GM10248 (cell line): ENCODE results near the gene BCL3.
A peak's percentile ranks its signal among the peaks of the same experiment; 100 is the strongest.
"Not testable (repeated sequence)": the region's sequence is repeated elsewhere in the genome, so short reads cannot be mapped to it uniquely, and the experiment has no call there.

Source experiments
- CTCF ChIA-PET: fragments of 300-600 bp; sonication (Branson Sonifier 250); formaldehyde crosslinking; extraction: SDS; loops from one replicate; lab custom pipeline; 2021; ENCODE audit warnings: antibody characterized with exemption; lab: Yijun Ruan, JAX
- POLR2A ChIA-PET: fragments of 350-650 bp; sonication (Branson Sonifier 250); formaldehyde crosslinking; extraction: SDS; loops from one replicate; lab custom pipeline; 2020; ENCODE audit warnings: antibody characterized with exemption; lab: Yijun Ruan, JAX
- DNase-seq: peaks from one replicate; pipeline ENCODE4 v3.0.0; 2012; ENCODE audit errors: extremely low spot score
- TF ChIP-seq, protein P1 (sequence below): IDR thresholded peaks from 2 replicates; pipeline ENCODE4 v1.5.1; 2012; ENCODE audit warnings: mild to moderate bottlenecking, low read depth; ENCODE audit errors: extremely low read depth, missing control alignments, control extremely low read depth

Gene BCL3

DNA sequence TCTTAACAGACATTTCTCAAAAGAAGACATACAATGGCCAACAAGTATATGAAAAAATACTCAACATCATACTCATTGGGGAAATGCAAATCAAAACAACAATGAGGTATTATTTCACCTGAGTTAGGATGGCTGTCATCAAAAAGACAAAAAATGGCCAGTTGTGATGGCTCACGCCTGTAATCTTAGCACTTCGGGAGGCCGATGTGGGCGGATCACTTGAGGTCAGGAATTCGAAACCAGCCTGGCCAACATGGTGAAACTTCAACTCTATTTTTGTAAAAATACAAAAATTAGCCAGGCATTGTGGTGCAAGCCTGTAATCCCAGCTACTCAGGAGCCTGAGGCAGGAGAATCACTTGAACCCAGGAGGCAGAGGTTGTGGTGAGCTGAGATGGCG, 27.6 kb upstream of the BCL3 start:
- TF ChIP-seq, protein P1, sequence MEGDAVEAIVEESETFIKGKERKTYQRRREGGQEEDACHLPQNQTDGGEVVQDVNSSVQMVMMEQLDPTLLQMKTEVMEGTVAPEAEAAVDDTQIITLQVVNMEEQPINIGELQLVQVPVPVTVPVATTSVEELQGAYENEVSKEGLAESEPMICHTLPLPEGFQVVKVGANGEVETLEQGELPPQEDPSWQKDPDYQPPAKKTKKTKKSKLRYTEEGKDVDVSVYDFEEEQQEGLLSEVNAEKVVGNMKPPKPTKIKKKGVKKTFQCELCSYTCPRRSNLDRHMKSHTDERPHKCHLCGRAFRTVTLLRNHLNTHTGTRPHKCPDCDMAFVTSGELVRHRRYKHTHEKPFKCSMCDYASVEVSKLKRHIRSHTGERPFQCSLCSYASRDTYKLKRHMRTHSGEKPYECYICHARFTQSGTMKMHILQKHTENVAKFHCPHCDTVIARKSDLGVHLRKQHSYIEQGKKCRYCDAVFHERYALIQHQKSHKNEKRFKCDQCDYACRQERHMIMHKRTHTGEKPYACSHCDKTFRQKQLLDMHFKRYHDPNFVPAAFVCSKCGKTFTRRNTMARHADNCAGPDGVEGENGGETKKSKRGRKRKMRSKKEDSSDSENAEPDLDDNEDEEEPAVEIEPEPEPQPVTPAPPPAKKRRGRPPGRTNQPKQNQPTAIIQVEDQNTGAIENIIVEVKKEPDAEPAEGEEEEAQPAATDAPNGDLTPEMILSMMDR = no peak
- ChIA-PET POLR2A (no interaction called here), CTCF (interaction anchor here (0.7 to 18.1 kb wide), 7 partner anchors 11 to 63 kb away, joined by 3 to 513 read pairs (median 27); partner anchors contain the start of gene CBLC)
- no peak for DNase-seq

DNA sequence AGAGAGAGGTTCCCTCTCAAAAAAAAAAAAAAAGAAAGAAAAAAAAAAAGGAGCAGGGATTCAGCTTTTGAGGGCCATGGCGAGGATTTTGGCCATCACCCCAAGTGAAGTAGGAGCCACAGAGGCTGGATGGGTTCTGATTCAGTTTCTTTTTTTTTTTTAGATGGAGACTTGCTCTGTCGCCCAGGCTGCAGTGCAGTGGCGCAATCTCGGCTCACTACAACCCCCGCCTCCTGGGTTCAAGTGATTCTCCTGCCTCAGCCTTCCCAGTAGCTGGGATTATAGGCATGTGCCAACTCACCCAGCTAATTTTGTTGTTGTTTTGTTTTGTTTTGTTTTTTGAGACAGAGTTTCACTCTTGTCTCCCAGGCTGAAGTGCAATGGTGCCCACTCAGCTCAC, 27.1 kb upstream of the BCL3 start:
- ChIA-PET CTCF (interaction anchor here (1.1 to 18.1 kb wide), 10 partner anchors 12 to 77 kb away, joined by 3 to 513 read pairs (median 18); partner anchors contain the start of gene CBLC), POLR2A (interaction anchor here (1.6 kb wide), 1 partner anchor 49 kb away, joined by 4 read pairs; no protein-coding TSS in a partner anchor)

DNA sequence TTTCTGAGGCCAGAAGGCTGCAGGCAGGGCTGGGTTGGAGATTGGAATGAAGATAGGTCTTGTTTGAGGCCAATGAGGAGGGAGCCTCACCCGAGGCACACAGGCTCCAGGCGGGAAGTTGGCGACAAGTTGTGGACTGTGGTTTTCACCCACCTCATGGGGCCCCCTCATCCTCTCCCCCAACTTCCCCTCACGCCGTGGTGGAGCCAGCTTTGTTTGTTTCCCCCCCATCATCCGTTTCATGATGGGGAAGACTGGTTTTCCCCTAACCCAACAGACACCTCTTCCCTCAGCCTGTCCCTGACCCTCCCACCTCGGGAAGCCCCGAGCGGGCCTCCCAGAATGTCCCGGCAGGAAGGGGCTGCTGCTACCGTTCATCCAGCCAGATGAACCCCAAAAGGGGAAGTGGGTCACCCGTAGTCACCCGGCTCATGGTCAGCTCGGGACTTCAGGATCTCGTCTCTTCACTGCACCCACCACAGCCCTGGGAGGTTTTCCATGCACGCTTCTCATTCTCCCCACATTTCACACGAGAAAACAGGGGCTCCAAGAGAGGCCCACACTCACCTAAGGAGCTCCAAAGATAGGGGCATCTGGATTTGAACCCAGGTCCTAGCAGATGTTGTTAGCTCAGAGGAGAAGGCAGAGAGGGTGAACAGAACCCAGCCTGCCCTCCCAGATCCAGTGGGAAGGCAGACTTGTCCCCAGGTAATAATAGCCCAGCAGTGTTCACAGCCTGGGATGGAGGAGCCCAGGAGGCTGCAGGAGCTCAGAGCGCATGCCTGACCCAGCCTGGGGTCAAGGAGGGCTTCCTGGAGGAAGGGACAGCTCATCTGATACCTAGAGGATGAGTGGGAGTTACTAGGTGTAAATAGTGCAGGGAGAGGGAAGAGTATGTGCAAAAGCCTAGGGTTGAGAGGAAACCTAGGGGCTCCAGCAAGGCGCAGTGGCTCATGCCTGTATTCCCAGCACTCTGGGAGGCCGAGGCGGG, 26.1 kb upstream of the BCL3 start:
- TF ChIP-seq, protein P1 = no peak
- ChIA-PET POLR2A (interaction anchor here (0.6 to 1.6 kb wide), 2 partner anchors 30 to 48 kb away, joined by 3 to 4 read pairs; no protein-coding TSS in a partner anchor), CTCF (interaction anchor here (0.6 to 18.1 kb wide), 25 partner anchors 8 to 604 kb away, joined by 3 to 513 read pairs (median 4); partner anchors contain the start of gene CBLC)
- peak; percentile 57 for DNase-seq

More for the DNA sequence above, 27.1 kb upstream of the BCL3 start:
- DNase-seq = not testable (repeated sequence)

DNA sequence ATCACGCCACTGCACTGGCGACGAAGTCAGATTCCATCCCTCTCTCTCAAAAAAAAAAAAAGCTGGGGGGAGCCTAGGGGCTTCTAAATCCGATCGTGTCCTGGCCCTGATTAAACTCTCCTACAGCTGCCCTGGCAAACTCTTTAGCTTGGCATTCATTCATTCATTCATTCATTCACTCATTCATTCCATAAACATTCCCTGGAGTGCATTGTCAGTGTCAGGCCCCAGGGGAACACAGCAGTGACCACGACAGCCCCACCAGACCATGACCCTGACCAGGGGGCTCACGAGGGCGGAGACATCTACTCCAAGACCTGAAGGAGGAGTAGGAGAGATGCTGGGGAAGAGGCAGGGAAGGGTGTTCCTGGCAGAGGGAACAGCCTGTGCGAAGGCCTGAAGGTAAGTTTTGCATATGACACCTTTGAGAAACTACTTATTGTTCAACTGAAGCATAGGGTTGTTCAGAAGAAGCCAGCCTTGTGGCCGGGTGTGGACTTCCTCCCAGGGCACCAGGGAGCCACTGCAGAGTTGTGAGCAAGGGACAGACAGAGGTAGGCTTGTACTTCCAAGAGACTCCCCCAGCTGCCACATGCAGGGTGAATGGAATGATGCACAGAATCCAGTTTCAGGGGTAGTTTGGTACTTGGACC, 25.1 kb upstream of the BCL3 start:
- ChIA-PET POLR2A (interaction anchor here (0.6 to 0.9 kb wide), 3 partner anchors 29 to 47 kb away, joined by 3 to 4 read pairs (median 3); no protein-coding TSS in a partner anchor), CTCF (interaction anchor here (0.6 to 18.1 kb wide), 51 partner anchors 9 to 615 kb away, joined by 3 to 513 read pairs (median 5); partner anchors contain the start of genes BCAM, CBLC, CEACAM19 and CLPTM1)
- DNase-seq = peak; percentile 63
- TF ChIP-seq, protein P1 = no peak

DNA sequence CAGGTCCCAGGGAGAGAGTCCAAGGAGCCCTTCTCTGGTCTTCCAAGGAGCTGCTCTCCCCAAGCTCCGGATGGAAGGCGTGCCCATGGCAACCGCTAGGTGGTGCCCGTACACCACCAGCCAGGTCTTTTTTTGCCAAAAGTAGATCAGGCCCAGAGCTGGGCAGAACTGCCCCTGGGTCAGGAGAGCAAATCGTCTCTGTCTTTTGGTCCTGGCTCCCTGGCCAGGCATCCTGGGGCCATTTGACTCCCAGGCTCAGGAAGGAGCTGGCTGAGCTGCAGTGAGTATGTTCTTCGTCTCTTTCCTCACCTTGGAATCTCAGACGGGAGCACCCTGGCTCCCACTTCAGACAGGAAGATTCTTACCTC, 24.6 kb upstream of the BCL3 start:
- ChIA-PET POLR2A (interaction anchor here (0.6 to 0.9 kb wide), 2 partner anchors 29 to 46 kb away, joined by 3 to 4 read pairs; no protein-coding TSS in a partner anchor), CTCF (interaction anchor here (0.6 to 18.1 kb wide), 47 partner anchors 9 to 615 kb away, joined by 3 to 513 read pairs (median 5); partner anchors contain the start of genes BCAM, CBLC, CEACAM19 and CLPTM1)
- peak; percentile 85 for DNase-seq
- TF ChIP-seq, protein P1 = peak; percentile 96

DNA sequence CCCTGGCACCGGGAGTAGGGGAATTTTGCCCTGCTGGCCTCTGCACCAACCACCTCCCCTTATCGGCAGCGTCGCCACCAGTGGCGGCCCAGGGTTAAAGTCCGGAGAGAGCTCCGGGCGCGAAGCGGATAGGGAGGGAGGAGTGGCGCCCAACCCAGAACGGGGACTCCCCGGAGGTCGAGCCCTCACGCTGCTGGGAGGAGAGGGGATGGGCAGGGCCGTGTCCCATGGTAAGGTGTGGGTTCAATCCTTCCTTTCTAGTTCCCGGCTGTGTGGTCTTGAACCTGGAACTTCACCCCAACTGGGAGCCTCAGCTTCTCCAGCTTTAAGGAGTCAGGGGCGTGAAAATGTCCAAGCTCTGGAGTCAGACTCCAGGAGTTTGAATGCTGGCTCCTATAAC, 23.3 kb upstream of the BCL3 start:
- TF ChIP-seq, protein P1 = no peak
- CTCF ChIA-PET = interaction anchor here (1.2 to 18.1 kb wide), 12 partner anchors 7 to 130 kb away, joined by 3 to 513 read pairs (median 32); partner anchors contain the start of genes CBLC and NECTIN2
- POLR2A ChIA-PET = interaction anchor here (0.6 kb wide), 1 partner anchor 95 kb away, joined by 5 read pairs; no protein-coding TSS in a partner anchor
- DNase-seq = no peak
